Neutrophil (primary cell): ENCODE data around the gene AKAP8.
"Not testable (repeated sequence)": the region's sequence is repeated elsewhere in the genome, so short reads cannot be mapped to it uniquely, and the experiment has no call there.

Experiments
- H3K27ac ChIP-seq: fragments of 200-600 bp; sonication (generic); 2 replicates; pipeline ENCODE4 v1.5.1; 2016; ENCODE audit warnings: mild to moderate bottlenecking, moderate library complexity
- H3K27me3 ChIP-seq: fragments of 200-600 bp; sonication (generic); 2 replicates; pipeline ENCODE4 v1.6.0; 2016; ENCODE audit warnings: mild to moderate bottlenecking
- H3K36me3 ChIP-seq: fragments of 200-600 bp; sonication (generic); 2 replicates; pipeline ENCODE4 v1.5.1; 2017
- H3K4me1 ChIP-seq, 2 experiments: fragments of 200-600 bp in 1 of 2; sonication (generic) in 1 of 2; 1 replicate in 1 of 2; 2 replicates in 1 of 2; pipeline versions ENCODE4 v1.5.1 to v1.6.1; 2013 to 2016; ENCODE audit warnings: low read depth in 1 of 2, low read length in 1 of 2, mild to moderate bottlenecking in 1 of 2, moderate library complexity in 1 of 2; ENCODE audit not compliant: control insufficient read depth in 1 of 2, insufficient read depth in 1 of 2
- H3K4me3 ChIP-seq, 2 experiments: fragments of 200-600 bp in 1 of 2; sonication (generic) in 1 of 2; 1 replicate in 1 of 2; 2 replicates in 1 of 2; pipeline ENCODE4 v1.5.1; 2013 to 2016; ENCODE audit warnings: low read depth in 1 of 2, low read length in 1 of 2, mild to moderate bottlenecking in 1 of 2, moderate library complexity in 1 of 2
- H3K9me3 ChIP-seq: fragments of 200-600 bp; sonication (generic); 2 replicates; pipeline ENCODE4 v1.5.1; 2016
- CTCF ChIP-seq: fragments of 200-600 bp; sonication (generic); IDR thresholded peaks from 2 replicates; pipeline ENCODE4 v1.5.1; 2016; ENCODE audit warnings: antibody characterized with exemption

Gene AKAP8

GRCh38 chr19:15337202-15337601 is 42.4 kb downstream of the AKAP8 start:
- Histone ChIP-seq H3K4me3 (no peak overlapping the region), H3K27ac (no peak overlapping the region), H3K9me3 (no peaks in the 10 kb centered on the region), H3K4me1 (peaks cover 20 to 21% of the 10 kb centered on the region in 2 experiments), H3K27me3 (no peaks in the 10 kb centered on the region), H3K36me3 (peaks cover 4% of the 10 kb centered on the region)
- no peak for TF ChIP-seq CTCF

GRCh38 chr19:15335992-15336391 is 43.6 kb downstream of the AKAP8 start:
- peaks cover 24% of the 10 kb centered on the region in 2 experiments for H3K4me1 ChIP-seq
- not testable (repeated sequence) for H3K27me3 ChIP-seq, H3K4me3 ChIP-seq, H3K27ac ChIP-seq, H3K9me3 ChIP-seq, H3K36me3 ChIP-seq

GRCh38 chr19:15332311-15332996 is 47.1 kb downstream of the AKAP8 start, which contains the start of gene BRD4:
TSS of gene BRD4 (minus strand) at chr19:15332539. CDS start at chr19:15273099, 59,440 bp downstream.
- H3K36me3 ChIP-seq, result no peaks in the 10 kb centered on the region
- H3K27ac ChIP-seq, result peak within 1 kb of the TSS; percentile 96
- no peaks in the 10 kb centered on the region for H3K9me3 ChIP-seq
- peaks cover 48 to 59% of the 10 kb centered on the region in 2 experiments for H3K4me1 ChIP-seq
- no peaks in the 10 kb centered on the region for H3K27me3 ChIP-seq
- H3K4me3 ChIP-seq, result peak within 1 kb of the TSS; percentile 85 to 91
- no peak for TF ChIP-seq CTCF

- H3K4me1 ChIP-seq, result peaks cover 56 to 67% of the 10 kb centered on the region in 2 experiments
- no peaks in the 10 kb centered on the region for H3K36me3 ChIP-seq
- peak overlapping the region; percentile 96 for H3K27ac ChIP-seq
- TF ChIP-seq CTCF, result no peak
- no peaks in the 10 kb centered on the region for H3K9me3 ChIP-seq
- H3K27me3 ChIP-seq, result no peaks in the 10 kb centered on the region
- peak overlapping the region; percentile 85 to 91 for H3K4me3 ChIP-seq
These were observed 47.9 kb downstream of the AKAP8 start for GRCh38 chr19:15331419-15332310.

- Histone ChIP-seq H3K27ac (peak overlapping the region; percentile 96), H3K27me3 (no peaks in the 10 kb centered on the region), H3K36me3 (no peaks in the 10 kb centered on the region), H3K4me1 (peaks cover 63 to 74% of the 10 kb centered on the region in 2 experiments), H3K9me3 (no peaks in the 10 kb centered on the region), H3K4me3 (peak overlapping the region; percentile 85 to 91)
- TF ChIP-seq CTCF, result no peak
These were observed 48.7 kb downstream of the AKAP8 start for GRCh38 chr19:15330801-15331418.
